Muscle layer of duodenum (tissue), 2 donors: ENCODE results near the gene CACNA1B.
"Not testable (repeated sequence)": the region's sequence is repeated elsewhere in the genome, so short reads cannot be mapped to it uniquely, and the experiment has no call there.

Experiments used
- H3K27ac ChIP-seq: one replicate; pipeline ENCODE4 v1.7.0; 2013; ENCODE audit warnings: mild to moderate bottlenecking, low read length
- H3K27me3 ChIP-seq: one replicate; pipeline ENCODE4 v1.7.0; 2013; ENCODE audit warnings: low read depth, mild to moderate bottlenecking, control low read depth, low read length
- H3K36me3 ChIP-seq, 2 donors: one replicate each; pipeline ENCODE4 v1.7.0; 2013; ENCODE audit warnings: low read length in 2 of 2, control low read depth in 1 of 2, mild to moderate bottlenecking in 1 of 2; ENCODE audit not compliant: insufficient read depth in 2 of 2, control insufficient read depth in 1 of 2
- H3K4me1 ChIP-seq, 2 donors: one replicate each; pipeline ENCODE4 v1.7.0; 2013; ENCODE audit warnings: low read length in 2 of 2, mild to moderate bottlenecking in 2 of 2, control low read depth in 1 of 2, moderate library complexity in 1 of 2; ENCODE audit not compliant: insufficient read depth in 2 of 2, control insufficient read depth in 1 of 2
- H3K4me3 ChIP-seq, 2 donors: one replicate each; pipeline ENCODE4 v1.7.0; 2013; ENCODE audit warnings: low read length in 2 of 2, low read depth in 1 of 2, mild to moderate bottlenecking in 1 of 2
- H3K9me3 ChIP-seq, 2 donors: one replicate each; pipeline ENCODE4 v1.7.0; 2013; ENCODE audit warnings: low read length in 2 of 2, control low read depth in 1 of 2, mild to moderate bottlenecking in 1 of 2; ENCODE audit not compliant: control insufficient read depth in 1 of 2
- donor health status: healthy.

CACNA1B gene

DNA sequence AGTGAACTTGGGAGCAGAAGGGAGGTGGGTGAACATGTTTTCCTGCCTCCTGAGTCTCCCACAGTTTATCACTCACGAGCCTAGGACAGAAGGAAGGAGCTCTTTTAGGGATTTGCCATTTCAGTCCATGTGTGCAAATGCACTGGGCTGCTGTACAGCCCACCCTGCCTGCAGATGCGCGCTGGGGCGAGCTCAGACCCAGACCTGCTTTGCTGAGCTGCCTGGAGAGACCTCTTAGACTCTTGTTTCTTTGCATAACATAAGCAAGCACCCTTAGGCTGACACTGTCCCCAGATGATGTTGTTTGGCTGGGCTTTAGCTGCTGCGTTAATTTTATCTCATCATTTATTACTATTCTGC, 199.0 kb downstream of the CACNA1B start:
- H3K4me3 ChIP-seq, result no peak overlapping the region
- no peaks in the 10 kb centered on the region for H3K27me3 ChIP-seq
- no peaks in the 10 kb centered on the region for H3K4me1 ChIP-seq
- no peaks in the 10 kb centered on the region for H3K9me3 ChIP-seq
- H3K27ac ChIP-seq, result no peak overlapping the region
- H3K36me3 ChIP-seq, result no peaks in the 10 kb centered on the region

DNA sequence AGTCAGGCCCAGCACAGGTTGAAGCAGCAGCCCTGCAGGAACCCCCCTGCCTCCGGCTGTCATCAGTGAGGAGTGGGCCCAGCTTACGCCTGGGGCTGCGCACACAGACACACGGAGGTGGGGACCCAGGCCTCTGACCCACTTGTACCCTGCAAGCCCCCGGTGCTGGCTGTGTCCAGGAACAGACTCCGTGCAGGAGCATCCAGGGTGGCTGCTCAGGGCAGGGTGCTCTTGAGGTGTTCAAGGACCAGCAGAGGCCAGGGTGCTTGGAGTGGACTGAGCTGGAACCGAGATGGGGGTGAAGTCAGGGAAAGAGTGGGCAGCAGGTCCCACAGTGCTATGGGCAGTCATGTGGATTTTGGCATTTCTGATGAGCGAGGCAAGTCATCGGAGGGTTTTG, 199.5 kb downstream of the CACNA1B start:
- H3K27ac ChIP-seq, result no peak overlapping the region
- no peaks in the 10 kb centered on the region for H3K27me3 ChIP-seq
- H3K36me3 ChIP-seq, result no peaks in the 10 kb centered on the region
- no peaks in the 10 kb centered on the region for H3K4me1 ChIP-seq
- no peaks in the 10 kb centered on the region for H3K9me3 ChIP-seq
- no peak overlapping the region for H3K4me3 ChIP-seq

GRCh38 chr9:138077898-138078540, 200.4 kb downstream of the CACNA1B start:
- Histone ChIP-seq H3K36me3 (no peaks in the 10 kb centered on the region), H3K9me3 (no peaks in the 10 kb centered on the region), H3K27me3 (no peaks in the 10 kb centered on the region), H3K4me3 (no peak overlapping the region), H3K4me1 (no peaks in the 10 kb centered on the region), H3K27ac (no peak overlapping the region)

DNA sequence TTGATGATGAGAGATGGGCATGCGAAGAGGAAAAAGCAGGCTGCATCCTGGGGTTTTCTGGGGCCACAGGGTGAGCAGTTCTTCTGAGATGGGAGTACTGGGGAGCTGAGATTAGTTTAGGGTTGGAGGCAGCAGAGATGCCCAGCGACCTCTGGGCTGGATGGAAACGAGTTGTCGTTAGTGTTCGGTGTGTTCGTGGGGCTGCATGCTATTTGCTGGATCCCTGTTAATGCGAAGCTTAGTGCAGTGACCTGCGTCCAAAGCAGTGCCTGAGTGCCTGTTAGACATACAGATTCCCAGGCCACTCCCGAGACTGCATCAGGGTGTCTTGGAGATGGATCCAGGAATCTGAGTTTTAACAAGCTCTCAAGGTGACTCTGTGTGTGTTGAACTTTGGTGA, 201.3 kb downstream of the CACNA1B start:
- no peak overlapping the region for H3K27ac ChIP-seq
- no peaks in the 10 kb centered on the region for H3K9me3 ChIP-seq
- no peak overlapping the region for H3K4me3 ChIP-seq
- H3K27me3 ChIP-seq, result no peaks in the 10 kb centered on the region
- H3K4me1 ChIP-seq, result no peaks in the 10 kb centered on the region
- H3K36me3 ChIP-seq, result no peaks in the 10 kb centered on the region

GRCh38 chr9:138080979-138081378, 203.4 kb downstream of the CACNA1B start:
- H3K27me3 ChIP-seq, result no peaks in the 10 kb centered on the region
- no peaks in the 10 kb centered on the region for H3K36me3 ChIP-seq
- H3K4me3 ChIP-seq, result no peak overlapping the region
- no peak overlapping the region for H3K27ac ChIP-seq
- peaks cover 4 to 6% of the 10 kb centered on the region in 2 donors for H3K9me3 ChIP-seq
- H3K4me1 ChIP-seq, result no peaks in the 10 kb centered on the region

GRCh38 chr9:138082918-138083636, 205.5 kb downstream of the CACNA1B start:
- Histone ChIP-seq H3K4me1 (no peaks in the 10 kb centered on the region), H3K27ac (no peak overlapping the region), H3K27me3 (no peaks in the 10 kb centered on the region), H3K36me3 (no peaks in the 10 kb centered on the region), H3K9me3 (peaks cover 4 to 9% of the 10 kb centered on the region in 2 donors), H3K4me3 (no peak overlapping the region)

DNA sequence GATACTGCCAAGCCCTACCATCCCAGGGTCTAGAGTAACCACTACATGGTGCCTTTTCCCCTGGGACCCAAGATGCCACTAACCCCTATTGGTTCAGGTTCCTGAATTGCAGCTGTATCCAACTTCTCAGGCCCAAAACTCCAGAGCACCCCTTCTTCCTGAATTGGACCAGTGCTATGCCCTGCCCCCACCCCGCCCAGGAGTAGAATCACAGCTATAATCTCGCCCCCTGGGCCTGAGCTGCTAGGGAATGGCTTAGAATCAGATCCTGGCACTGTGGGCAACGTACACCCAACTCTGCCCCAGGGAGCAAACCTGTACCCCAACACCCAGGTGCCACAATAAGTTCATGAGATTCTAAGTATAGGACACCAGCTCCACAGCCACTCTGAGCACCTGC, 206.3 kb downstream of the CACNA1B start:
- Histone ChIP-seq H3K36me3 (no peaks in the 10 kb centered on the region), H3K27ac (no peak overlapping the region), H3K4me3 (no peak overlapping the region), H3K9me3 (peaks cover 4 to 9% of the 10 kb centered on the region in 2 donors), H3K27me3 (no peaks in the 10 kb centered on the region), H3K4me1 (no peaks in the 10 kb centered on the region)

GRCh38 chr9:138085568-138085967, 208.0 kb downstream of the CACNA1B start:
- Histone ChIP-seq H3K27me3 (no peaks in the 10 kb centered on the region), H3K4me1 (no peaks in the 10 kb centered on the region), H3K4me3 (no peak overlapping the region), H3K36me3 (no peaks in the 10 kb centered on the region), H3K27ac (no peak overlapping the region), H3K9me3 (peaks cover 4 to 9% of the 10 kb centered on the region in 2 donors)

DNA sequence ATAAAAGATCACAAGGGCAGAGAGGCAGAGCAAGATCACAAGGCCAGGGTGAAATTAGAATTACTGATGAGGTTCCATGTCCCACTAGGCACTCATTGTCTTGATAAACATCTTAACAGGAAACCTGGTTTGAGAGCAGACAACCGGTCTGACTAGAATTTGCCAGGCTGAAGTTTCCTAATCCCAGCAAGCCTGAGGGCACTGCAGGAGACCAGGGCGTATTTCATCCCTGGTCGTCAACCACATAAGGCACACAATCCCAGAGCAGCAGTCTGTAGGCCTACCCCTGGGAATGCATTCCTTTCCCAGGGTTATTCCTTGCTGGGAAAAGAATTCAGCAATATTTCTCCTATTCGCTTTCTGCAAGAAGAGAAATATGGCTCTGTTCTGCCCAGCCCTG, 214.5 kb downstream of the CACNA1B start:
- H3K4me1 ChIP-seq, H3K27ac ChIP-seq, H3K9me3 ChIP-seq, H3K4me3 ChIP-seq, H3K36me3 ChIP-seq, H3K27me3 ChIP-seq: not testable (repeated sequence)

- Histone ChIP-seq H3K27ac (no peak overlapping the region), H3K36me3 (no peaks in the 10 kb centered on the region), H3K27me3 (no peaks in the 10 kb centered on the region), H3K9me3 (no peaks in the 10 kb centered on the region), H3K4me1 (no peaks in the 10 kb centered on the region), H3K4me3 (no peak overlapping the region)
These were observed 216.4 kb downstream of the CACNA1B start for GRCh38 chr9:138094028-138094427.

DNA sequence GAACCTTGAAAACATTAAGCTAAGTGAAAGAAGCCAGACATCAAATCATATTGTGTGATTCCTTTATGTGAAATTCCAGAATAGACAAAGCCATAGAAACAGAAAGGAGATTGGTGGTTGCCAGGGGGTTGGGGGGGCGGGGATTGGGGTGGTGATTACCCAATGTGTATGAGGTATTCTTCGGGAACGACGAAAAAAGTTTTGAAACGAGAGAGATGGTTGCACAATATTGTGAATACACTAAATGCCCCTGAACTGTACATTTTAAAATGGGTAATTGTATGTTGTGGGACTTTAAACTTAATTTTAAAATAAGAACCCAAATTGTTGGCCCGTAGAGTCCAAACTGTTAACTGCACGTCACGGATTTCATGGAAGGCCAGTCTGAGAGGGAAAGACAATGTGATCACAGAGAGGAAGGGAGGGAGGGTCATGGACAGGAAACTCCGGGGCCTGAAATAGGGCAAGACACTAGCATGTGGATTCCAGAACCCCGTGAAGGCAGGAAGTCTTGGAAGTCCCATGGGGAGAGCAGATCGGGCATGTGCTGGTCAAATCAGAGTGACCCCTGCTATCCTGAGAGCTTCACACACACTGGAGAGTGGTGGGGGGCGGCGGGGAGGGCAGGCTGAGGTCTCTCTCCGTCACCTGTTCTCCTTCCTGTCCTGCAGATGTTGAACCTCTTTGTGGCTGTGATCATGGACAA, 218.4 kb downstream of the CACNA1B start:
- Histone ChIP-seq H3K4me3 (no peak overlapping the region), H3K27me3 (no peaks in the 10 kb centered on the region), H3K36me3 (no peaks in the 10 kb centered on the region), H3K27ac (no peak overlapping the region), H3K9me3 (no peaks in the 10 kb centered on the region), H3K4me1 (no peaks in the 10 kb centered on the region)
